ENCODE data around the gene WDR31.

Gene WDR31

GRCh38 chr9:113341712-113342410 is 1.8 kb upstream of the WDR31 start:
- no peak for DNase-seq (ENCODE audit: low read depth)

- no peak for DNase-seq (ENCODE audit: low read depth)
These were observed 2.4 kb downstream of the WDR31 start for GRCh38 chr9:113337714-113338113.

- no peak for DNase-seq (ENCODE audit: low read depth)
These were observed 8.3 kb downstream of the WDR31 start for GRCh38 chr9:113331780-113332179.

- no peak for DNase-seq (ENCODE audit: low read depth)
These were observed 11.9 kb downstream of the WDR31 start for GRCh38 chr9:113328045-113328782.

- DNase-seq (ENCODE audit: low read depth) = no peak
These were observed 13.8 kb downstream of the WDR31 start for GRCh38 chr9:113326230-113326629.

GRCh38 chr9:113322671-113323070 is 17.4 kb downstream of the WDR31 start:
- no peak for DNase-seq (ENCODE audit: low read depth)

- DNase-seq (ENCODE audit: low read depth) = no peak
These were observed 20.0 kb downstream of the WDR31 start for GRCh38 chr9:113320051-113320450.

GRCh38 chr9:113319054-113319453 is 21.0 kb downstream of the WDR31 start:
- DNase-seq (ENCODE audit: low read depth) = no peak

- no peak for DNase-seq (ENCODE audit: low read depth)
These were observed 22.3 kb downstream of the WDR31 start for GRCh38 chr9:113317777-113318176.

- DNase-seq (ENCODE audit: low read depth) = no peak
These were observed 24.0 kb downstream of the WDR31 start for GRCh38 chr9:113316030-113316429.

- DNase-seq (ENCODE audit: low read depth) = no peak
These were observed 24.8 kb downstream of the WDR31 start for GRCh38 chr9:113315231-113315630.

GRCh38 chr9:113313261-113313660 is 26.8 kb downstream of the WDR31 start:
- no peak for DNase-seq (ENCODE audit: low read depth)

- DNase-seq (ENCODE audit: low read depth) = no peak
These were observed 28.1 kb downstream of the WDR31 start for GRCh38 chr9:113311961-113312360.

GRCh38 chr9:113310538-113310937 is 29.5 kb downstream of the WDR31 start:
- no peak for DNase-seq (ENCODE audit: low read depth)

- no peak for DNase-seq (ENCODE audit: low read depth)
These were observed 30.8 kb downstream of the WDR31 start for GRCh38 chr9:113309204-113309813.

- no peak for DNase-seq (ENCODE audit: low read depth)
These were observed 32.6 kb downstream of the WDR31 start for GRCh38 chr9:113307396-113307975.

GRCh38 chr9:113306566-113306965 is 33.5 kb downstream of the WDR31 start:
- DNase-seq (ENCODE audit: low read depth) = no peak

- no peak for DNase-seq (ENCODE audit: low read depth)
These were observed 37.2 kb downstream of the WDR31 start, which contains the start of gene RNF183 for GRCh38 chr9:113302792-113303418. TSS of gene RNF183 (minus strand) at chr9:113303376. CDS start at chr9:113298184, 5,192 bp downstream.

GRCh38 chr9:113301548-113301947 is 38.5 kb downstream of the WDR31 start:
- DNase-seq (ENCODE audit: low read depth) = no peak

- no peak for DNase-seq (ENCODE audit: low read depth)
These were observed 40.2 kb downstream of the WDR31 start for GRCh38 chr9:113299800-113300292.

- DNase-seq (ENCODE audit: low read depth) = no peak
These were observed 40.9 kb downstream of the WDR31 start for GRCh38 chr9:113298924-113299770.

All from stimulated activated CD8-positive, alpha-beta memory T cell treated with anti-CD3 and anti-CD28 coated beads, Interleukin-15, amount 100 ng/mL, for 1 hour (primary cell).